Endothelial cell of umbilical vein (primary cell): ENCODE measurements around the gene SPDYE16. TPM values are rescaled to one million over a fixed set of nuclear protein-coding genes. Genes with fewer than 3 reads are reported as not detected.
"Not testable (repeated sequence)": the region's sequence is repeated elsewhere in the genome, so short reads cannot be mapped to it uniquely, and the experiment has no call there.

Source experiments
- BruUV-seq: library from RNA; stranded (reverse); fragments of 400-500 nt; replicated peaks from 2 replicates; lab custom pipeline; 2021; lab: Mats Ljungman, UMichigan
- CTCF ChIA-PET: fragments of 300-600, 350-600 bp; sonication (Branson Sonifier 250); formaldehyde crosslinking; loops from one replicate; lab custom pipeline; 2021; ENCODE audit warnings: antibody characterized with exemption, inconsistent platforms; lab: Charles Lee
- POLR2A ChIA-PET: fragments of 300-600, 350-600 bp; sonication (Branson Sonifier 250); formaldehyde crosslinking; loops from one replicate; lab custom pipeline; 2021; ENCODE audit warnings: antibody characterized with exemption, inconsistent platforms; lab: Charles Lee
- DNase-seq: peaks from one replicate; pipeline ENCODE4 v3.0.0-alpha.2; 2011; ENCODE audit warnings: low read depth, low spot score
- FAIRE-seq: peaks from 2 replicates; lab custom pipeline; 2011; peaks lifted over from hg19 to GRCh38; lab: Jason Lieb, UNC
- H2AFZ ChIP-seq: 2 replicates; pipeline ENCODE4 v1.6.0; 2012; ENCODE audit warnings: low read depth, low read length, control low read depth, inconsistent platforms
- H3K27ac ChIP-seq: 2 replicates; pipeline ENCODE4 v1.5.1; 2011; ENCODE audit warnings: low read depth, mild to moderate bottlenecking, control low read depth, low read length, moderate library complexity; ENCODE audit not compliant: insufficient read depth
- H3K27me3 ChIP-seq, 2 experiments: 2 replicates each; pipeline versions ENCODE4 v1.6.0 to v1.6.1; 2011; ENCODE audit warnings: low read length in 2 of 2, mixed read lengths in 1 of 2; ENCODE audit not compliant: control insufficient read depth in 2 of 2, insufficient read depth in 2 of 2
- H3K36me3 ChIP-seq, 2 experiments: 2 replicates in 1 of 2; 3 replicates in 1 of 2; pipeline ENCODE4 v1.5.1; 2011; ENCODE audit warnings: low read length in 2 of 2, mild to moderate bottlenecking in 1 of 2, moderate library complexity in 1 of 2; ENCODE audit not compliant: control insufficient read depth in 2 of 2, insufficient read depth in 2 of 2; ENCODE audit errors: extremely low read depth in 1 of 2
- H3K4me1 ChIP-seq: 3 replicates; pipeline ENCODE4 v1.5.1; 2011; ENCODE audit warnings: mild to moderate bottlenecking, low read length; ENCODE audit not compliant: control insufficient read depth, insufficient read depth; ENCODE audit errors: extremely low read depth
- H3K4me2 ChIP-seq: 2 replicates; pipeline ENCODE4 v1.6.1; 2011; ENCODE audit warnings: low read length, control low read depth, mixed read lengths; ENCODE audit not compliant: insufficient read depth
- H3K4me3 ChIP-seq, 3 experiments: fragments of 200-600 bp in 1 of 3; sonication (generic), shearing (Covaris generic) in 1 of 3; replicated peaks in 1 of 3; 2 replicates each; pipeline ENCODE4 v1.5.1; 2011 to 2016; ENCODE audit warnings: control low read depth in 3 of 3, low read length in 3 of 3, mild to moderate bottlenecking in 2 of 3, inconsistent platforms in 1 of 3, low read depth in 1 of 3, moderate library complexity in 1 of 3; ENCODE audit not compliant: insufficient read depth in 1 of 3
- H3K79me2 ChIP-seq: 2 replicates; pipeline ENCODE4 v1.6.0; 2012; ENCODE audit warnings: low read length, inconsistent platforms; ENCODE audit not compliant: control insufficient read depth, insufficient read depth
- H3K9ac ChIP-seq: replicated peaks from 2 replicates; pipeline ENCODE3; 2011; ENCODE audit warnings: low read length, control low read depth; ENCODE audit not compliant: insufficient read depth; ENCODE audit errors: extremely low read depth
- H3K9me1 ChIP-seq: replicated peaks from 3 replicates; pipeline ENCODE4 v1.6.0; 2011; ENCODE audit warnings: mild to moderate bottlenecking, low read length; ENCODE audit not compliant: control insufficient read depth, insufficient read depth; ENCODE audit errors: extremely low read depth
- H3K9me3 ChIP-seq: replicated peaks from 2 replicates; pipeline ENCODE4 v1.5.1; 2012; ENCODE audit warnings: low read length, inconsistent platforms; ENCODE audit not compliant: control insufficient read depth, insufficient read depth
- H4K20me1 ChIP-seq: replicated peaks from 2 replicates; pipeline ENCODE3; 2011; ENCODE audit warnings: mild to moderate bottlenecking, low read length; ENCODE audit not compliant: control insufficient read depth, insufficient read depth; ENCODE audit errors: extremely low read depth
- CTCF ChIP-seq, 2 donors: IDR thresholded peaks; 1 replicate in 1 of 2; 2 replicates in 1 of 2; pipeline ENCODE4 v1.5.1; 2011; ENCODE audit warnings: low read length in 2 of 2, mild to moderate bottlenecking in 2 of 2, moderate library complexity in 2 of 2, control low read depth in 1 of 2, inconsistent platforms in 1 of 2, low read depth in 1 of 2; ENCODE audit not compliant: insufficient read depth in 1 of 2; ENCODE audit errors: extremely low read depth in 1 of 2
- EZH2 ChIP-seq: IDR thresholded peaks from 2 replicates; pipeline ENCODE4 v1.6.1; 2012; ENCODE audit warnings: borderline replicate concordance, low read depth, mild to moderate bottlenecking, moderate library complexity, low read length, inconsistent platforms; ENCODE audit not compliant: severe bottlenecking
- FOS ChIP-seq: IDR thresholded peaks from 2 replicates; pipeline ENCODE4 v1.6.1; 2011; ENCODE audit warnings: mild to moderate bottlenecking, low read length, moderate library complexity, borderline replicate concordance; ENCODE audit not compliant: insufficient read depth
- GATA2 ChIP-seq: IDR thresholded peaks from 2 replicates; pipeline ENCODE4 v1.7.0; 2011; ENCODE audit warnings: low read depth, mild to moderate bottlenecking, moderate library complexity, mixed read lengths, low read length; ENCODE audit not compliant: insufficient read length, insufficient read depth
- JUN ChIP-seq: IDR thresholded peaks from 2 replicates; pipeline ENCODE4 v1.6.1; 2011; ENCODE audit warnings: borderline replicate concordance, low read depth; ENCODE audit not compliant: insufficient read length, insufficient read depth
- MAX ChIP-seq: IDR thresholded peaks from 2 replicates; pipeline ENCODE4 v1.6.1; 2011; ENCODE audit not compliant: insufficient read depth, insufficient read length
- MYC ChIP-seq: IDR thresholded peaks from one replicate; pipeline ENCODE4 v1.6.1; 2011; ENCODE audit warnings: mild to moderate bottlenecking, low read depth, low read length
- POLR2A ChIP-seq: IDR thresholded peaks from 2 replicates; pipeline ENCODE4 v1.6.1; 2012; ENCODE audit warnings: low read depth, mild to moderate bottlenecking, control low read depth, low read length
- POLR2AphosphoS5 ChIP-seq: IDR thresholded peaks from 2 replicates; pipeline ENCODE4 v1.6.1; 2012; ENCODE audit warnings: low read depth, mild to moderate bottlenecking, control low read depth, low read length, moderate library complexity; ENCODE audit not compliant: insufficient read depth
- dilution Hi-C: fragments of 300-500 bp; cut with MboI; formaldehyde crosslinking; loops from one replicate; pipeline ENCODE4 v1.15.0; 2019; ENCODE audit warnings: low sequenced_read_pairs; ENCODE audit not compliant: extremely low pct_ligation_motif_present
- intact Hi-C: fragments of 100-400 bp; cut with micrococcal nuclease; formaldehyde crosslinking; loops from one replicate; pipeline ENCODE4 v1.10.0; 2022
- polyA plus RNA-seq, 4 experiments: library from polyadenylated mRNA; depleted of rRNA in 3 of 4; stranded (reverse) in 3 of 4; unstranded in 1 of 4; fragments of >200 nt; gene quantifications; 2 replicates each; pipeline versions ENCODE4 v1.2.1 to v1.2.3, GENCODE V29; 2011 to 2012; ENCODE audit warnings: missing spikeins in 1 of 4
- total RNA-seq: library from RNA; stranded (reverse); gene quantifications from 2 replicates; pipeline ENCODE4 v1.2.3, GENCODE V29; 2021

SPDYE16 gene
- total and polyA plus RNA-seq, 2 donors (not counting 3 experiments of a cell fraction or from before 2014, with no cell fraction given) = 0.03 to 0.22 TPM

- no peaks in the 10 kb centered on the region for H4K20me1 ChIP-seq
- ChIA-PET POLR2A (no interaction called here), CTCF (no interaction called here)
- dilution Hi-C loops = no loop called here
- no peaks in the 10 kb centered on the region for H3K79me2 ChIP-seq
- no peak overlapping the region for H2AFZ ChIP-seq
- H3K9me3 ChIP-seq = no peaks in the 10 kb centered on the region
- no peak overlapping the region for H3K9ac ChIP-seq
- H3K4me2 ChIP-seq = no peak overlapping the region
- no peaks in the 10 kb centered on the region for H3K9me1 ChIP-seq
- H3K4me1 ChIP-seq = no peaks in the 10 kb centered on the region
- intact Hi-C loops = no loop called here
- DNase-seq (no peak), FAIRE-seq (no peak)
- TF ChIP-seq FOS = no peak
- TF ChIP-seq MYC = no peak
- no peak for TF ChIP-seq EZH2
- TF ChIP-seq JUN = no peak
- no peak for TF ChIP-seq MAX
- no peak for TF ChIP-seq POLR2A
- TF ChIP-seq CTCF (IDR thresholded peaks at IDR 0.05; ENCODE audit: extremely low read depth in 1 of 2, insufficient read depth in 1 of 2, low read depth in 1 of 2, low read length in 2 of 2) = no peak
- TF ChIP-seq POLR2AphosphoS5 = no peak
- no peak for TF ChIP-seq GATA2
- no peaks in the 10 kb centered on the region for H3K36me3 ChIP-seq
- H3K27ac ChIP-seq = no peak overlapping the region
- no TSS peak for BruUV-seq
- no peak overlapping the region for H3K4me3 ChIP-seq
- no peaks in the 10 kb centered on the region for H3K27me3 ChIP-seq
Observed at GRCh38 chr7:76505168-76506080, 37.7 kb downstream of the SPDYE16 start.

GRCh38 chr7:76504351-76505167, 38.5 kb downstream of the SPDYE16 start:
- H3K27me3 ChIP-seq, intact Hi-C loops, H3K9ac ChIP-seq, BruUV-seq, CTCF ChIA-PET, POLR2A ChIA-PET, H3K36me3 ChIP-seq, H4K20me1 ChIP-seq, H3K79me2 ChIP-seq, H3K4me3 ChIP-seq, H3K4me2 ChIP-seq, DNase-seq, H3K4me1 ChIP-seq, H3K9me1 ChIP-seq, H3K9me3 ChIP-seq, H3K27ac ChIP-seq, dilution Hi-C loops, H2AFZ ChIP-seq, FAIRE-seq: not testable (repeated sequence)
